Measurements from ENCODE around the gene BORCS6. TPM values are rescaled to one million over a fixed set of nuclear protein-coding genes. Genes with fewer than 3 reads are reported as not detected.
"Not testable (repeated sequence)": the region's sequence is repeated elsewhere in the genome, so short reads cannot be mapped to it uniquely, and the experiment has no call there.

The BORCS6 gene
- total RNA-seq, 4 donors from 2014 or later: 12.6 to 22.6 (median 17.9) TPM

DNA sequence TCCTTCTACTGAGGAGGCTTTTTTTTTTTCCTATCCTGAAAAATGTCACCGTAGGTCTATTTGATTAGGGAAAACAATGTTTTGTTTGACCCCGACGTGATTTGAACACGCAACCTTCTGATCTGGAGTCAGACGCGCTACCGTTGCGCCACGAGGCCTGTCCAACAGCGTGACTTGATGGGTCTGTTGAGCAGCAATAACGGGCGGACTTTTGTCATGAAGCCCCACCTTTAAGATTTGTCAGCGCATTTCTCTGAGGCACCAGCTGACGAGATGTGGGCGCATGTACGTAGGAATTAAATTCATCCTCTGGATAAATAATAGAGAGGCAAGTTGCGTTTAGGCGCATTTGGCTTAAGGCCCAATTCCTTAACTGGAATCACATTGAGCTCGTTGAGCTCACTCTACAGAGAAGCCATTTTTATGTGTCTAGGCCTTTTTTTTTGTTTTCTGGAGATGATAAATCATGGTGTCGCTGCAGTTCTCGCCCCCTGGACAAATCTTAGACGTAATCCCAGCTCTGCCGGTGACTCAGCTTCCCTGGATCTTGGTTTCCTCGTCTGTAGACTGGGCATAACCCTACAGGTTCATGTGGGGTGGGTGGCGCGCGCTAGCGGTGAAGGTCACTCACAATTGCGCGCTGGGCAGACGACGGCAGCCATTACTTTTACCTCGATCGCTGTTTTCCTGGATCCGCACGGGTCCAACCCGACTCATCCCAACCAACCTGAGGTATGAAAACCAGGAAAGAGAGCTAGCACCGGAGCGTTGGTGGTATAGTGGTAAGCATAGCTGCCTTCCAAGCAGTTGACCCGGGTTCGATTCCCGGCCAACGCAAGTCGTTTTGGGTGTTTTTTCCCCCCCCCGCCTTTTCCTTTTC is 31.0 kb upstream of the BORCS6 start:
- peak overlapping the region; percentile 53 to 78 (median 58) for H3K4me3 ChIP-seq
- H3K4me1 ChIP-seq: peaks cover 3 to 21% (median 4%) of the 10 kb centered on the region in 4 donors
- H3K27ac ChIP-seq: peak overlapping the region; percentile 92 to 99 (median 98)
- H3K9me3 ChIP-seq: no peaks in the 10 kb centered on the region
- H3K27me3 ChIP-seq: no peaks in the 10 kb centered on the region
- TF ChIP-seq POLR2A (IDR thresholded peaks at IDR 0.05): no peak
- TF ChIP-seq, protein P1, sequence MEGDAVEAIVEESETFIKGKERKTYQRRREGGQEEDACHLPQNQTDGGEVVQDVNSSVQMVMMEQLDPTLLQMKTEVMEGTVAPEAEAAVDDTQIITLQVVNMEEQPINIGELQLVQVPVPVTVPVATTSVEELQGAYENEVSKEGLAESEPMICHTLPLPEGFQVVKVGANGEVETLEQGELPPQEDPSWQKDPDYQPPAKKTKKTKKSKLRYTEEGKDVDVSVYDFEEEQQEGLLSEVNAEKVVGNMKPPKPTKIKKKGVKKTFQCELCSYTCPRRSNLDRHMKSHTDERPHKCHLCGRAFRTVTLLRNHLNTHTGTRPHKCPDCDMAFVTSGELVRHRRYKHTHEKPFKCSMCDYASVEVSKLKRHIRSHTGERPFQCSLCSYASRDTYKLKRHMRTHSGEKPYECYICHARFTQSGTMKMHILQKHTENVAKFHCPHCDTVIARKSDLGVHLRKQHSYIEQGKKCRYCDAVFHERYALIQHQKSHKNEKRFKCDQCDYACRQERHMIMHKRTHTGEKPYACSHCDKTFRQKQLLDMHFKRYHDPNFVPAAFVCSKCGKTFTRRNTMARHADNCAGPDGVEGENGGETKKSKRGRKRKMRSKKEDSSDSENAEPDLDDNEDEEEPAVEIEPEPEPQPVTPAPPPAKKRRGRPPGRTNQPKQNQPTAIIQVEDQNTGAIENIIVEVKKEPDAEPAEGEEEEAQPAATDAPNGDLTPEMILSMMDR (IDR thresholded peaks at IDR 0.05): no peak
- H3K36me3 ChIP-seq: no peaks in the 10 kb centered on the region
- peak; percentile 86 to 95 (median 88) for DNase-seq

DNA sequence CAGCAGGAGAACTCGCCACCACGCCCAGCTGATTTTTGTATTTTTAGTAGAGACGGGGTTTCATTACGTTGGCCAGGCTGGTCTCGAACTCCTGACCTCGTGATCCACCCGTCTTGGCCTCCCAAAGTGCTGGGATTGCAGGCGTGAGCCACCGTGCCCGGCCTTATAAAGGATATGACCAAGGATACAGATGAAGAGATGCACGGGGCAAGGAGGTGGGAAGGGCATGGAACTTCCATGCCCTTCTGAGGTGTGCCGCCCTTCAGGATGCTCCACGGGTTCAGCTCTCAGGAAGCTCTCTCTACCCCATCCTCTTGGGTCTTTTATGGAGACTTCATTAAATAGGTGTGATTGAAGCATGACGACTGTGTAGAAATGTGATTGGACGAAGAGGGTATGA is 24.0 kb upstream of the BORCS6 start:
- H3K9me3 ChIP-seq, H3K36me3 ChIP-seq, H3K27ac ChIP-seq, H3K27me3 ChIP-seq, H3K4me3 ChIP-seq, DNase-seq: not testable (repeated sequence)
- peaks cover 0 to 13% (median 7%) of the 10 kb centered on the region in 4 donors for H3K4me1 ChIP-seq

DNA sequence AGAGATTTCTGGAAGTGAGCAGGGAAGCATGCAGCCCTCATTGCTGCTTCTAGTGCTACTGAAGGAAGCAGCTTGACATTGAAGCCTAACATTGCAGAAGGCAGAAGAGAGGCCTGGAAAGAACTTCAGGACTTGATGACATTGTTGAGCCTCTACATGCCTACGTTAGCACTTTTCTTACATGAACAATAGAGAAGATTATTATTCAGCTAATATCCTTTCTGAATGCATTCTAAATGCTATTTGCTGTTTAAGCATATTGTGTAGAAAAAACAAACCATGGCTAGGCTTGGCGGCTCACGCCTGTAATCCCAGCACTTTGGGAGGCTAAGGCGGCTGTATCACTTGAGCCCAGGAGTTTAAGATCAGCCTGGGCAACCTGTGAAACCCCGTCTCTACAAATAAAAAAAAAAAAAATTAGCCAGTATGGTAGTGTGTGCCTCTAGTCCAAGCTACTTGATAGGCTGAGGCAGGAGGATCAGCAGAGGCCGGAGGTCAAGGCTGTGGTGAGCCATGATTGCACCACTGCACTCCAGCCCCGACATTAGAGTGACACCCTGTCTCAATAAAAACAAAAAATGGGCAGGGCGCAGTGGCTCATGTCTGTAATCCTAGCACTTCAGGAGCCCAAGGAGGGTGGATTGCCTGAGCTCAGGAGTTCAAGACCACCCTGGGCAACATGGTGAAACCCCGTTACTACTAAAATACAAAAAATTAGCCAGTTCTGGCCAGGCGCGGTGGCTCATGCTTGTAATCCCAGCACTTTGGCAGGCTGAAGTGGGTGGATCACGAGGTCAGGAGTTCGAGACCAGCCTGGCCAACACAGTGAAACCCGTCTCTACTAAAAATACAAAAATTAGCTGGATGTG is 22.6 kb upstream of the BORCS6 start:
- no peaks in the 10 kb centered on the region for H3K36me3 ChIP-seq
- H3K4me3 ChIP-seq: no peak overlapping the region
- no peak for DNase-seq
- no peak overlapping the region for H3K27ac ChIP-seq
- H3K4me1 ChIP-seq: peaks cover 0 to 13% (median 7%) of the 10 kb centered on the region in 4 donors
- TF ChIP-seq, protein P1 (IDR thresholded peaks at IDR 0.05): no peak
- TF ChIP-seq POLR2A (IDR thresholded peaks at IDR 0.05): no peak
- H3K9me3 ChIP-seq: no peaks in the 10 kb centered on the region
- no peaks in the 10 kb centered on the region for H3K27me3 ChIP-seq

DNA sequence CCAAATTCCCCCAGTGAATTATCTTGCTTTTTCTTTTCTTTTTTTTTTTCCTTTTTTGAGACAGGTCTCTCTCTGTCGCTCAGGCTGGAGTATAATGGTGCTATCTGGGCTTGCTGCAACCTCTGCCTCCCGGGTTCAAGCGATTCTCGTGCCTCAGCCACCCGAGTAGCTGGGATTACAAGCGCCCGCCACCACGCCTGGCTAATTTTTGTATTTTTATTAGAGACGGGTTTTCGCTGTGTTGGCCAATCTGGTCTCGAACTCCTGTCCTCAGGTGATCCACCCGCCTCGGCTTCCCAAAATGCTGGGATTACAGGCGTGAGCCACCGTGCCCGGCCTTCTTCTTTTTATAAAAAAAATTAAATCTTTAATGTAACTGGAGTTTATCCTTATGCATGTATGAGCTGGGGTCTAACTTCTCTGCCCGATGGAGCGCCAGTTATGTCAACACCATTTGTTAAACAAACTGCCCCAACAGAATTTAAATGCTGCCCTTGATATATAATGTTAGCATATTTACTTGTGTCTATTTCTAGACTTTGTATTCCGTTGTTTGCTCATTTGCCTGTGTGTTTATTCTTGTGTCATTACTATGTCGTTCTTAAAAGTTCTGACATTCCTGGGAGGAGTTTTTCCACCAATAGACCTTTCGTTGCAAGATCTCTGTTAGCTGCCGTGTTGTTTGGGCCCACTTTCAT is 20.9 kb upstream of the BORCS6 start:
- Histone ChIP-seq H3K9me3 (no peaks in the 10 kb centered on the region), H3K4me3 (peak overlapping the region; percentile 44 to 58 (median 54)), H3K27me3 (no peaks in the 10 kb centered on the region), H3K4me1 (peaks cover 0 to 13% (median 7%) of the 10 kb centered on the region in 4 donors), H3K27ac (peak overlapping the region; percentile 36 to 70 (median 67)), H3K36me3 (no peaks in the 10 kb centered on the region)
- DNase-seq: no peak
- TF ChIP-seq, protein P1 (IDR thresholded peaks at IDR 0.05): no peak
- no peak for TF ChIP-seq POLR2A (IDR thresholded peaks at IDR 0.05)

DNA sequence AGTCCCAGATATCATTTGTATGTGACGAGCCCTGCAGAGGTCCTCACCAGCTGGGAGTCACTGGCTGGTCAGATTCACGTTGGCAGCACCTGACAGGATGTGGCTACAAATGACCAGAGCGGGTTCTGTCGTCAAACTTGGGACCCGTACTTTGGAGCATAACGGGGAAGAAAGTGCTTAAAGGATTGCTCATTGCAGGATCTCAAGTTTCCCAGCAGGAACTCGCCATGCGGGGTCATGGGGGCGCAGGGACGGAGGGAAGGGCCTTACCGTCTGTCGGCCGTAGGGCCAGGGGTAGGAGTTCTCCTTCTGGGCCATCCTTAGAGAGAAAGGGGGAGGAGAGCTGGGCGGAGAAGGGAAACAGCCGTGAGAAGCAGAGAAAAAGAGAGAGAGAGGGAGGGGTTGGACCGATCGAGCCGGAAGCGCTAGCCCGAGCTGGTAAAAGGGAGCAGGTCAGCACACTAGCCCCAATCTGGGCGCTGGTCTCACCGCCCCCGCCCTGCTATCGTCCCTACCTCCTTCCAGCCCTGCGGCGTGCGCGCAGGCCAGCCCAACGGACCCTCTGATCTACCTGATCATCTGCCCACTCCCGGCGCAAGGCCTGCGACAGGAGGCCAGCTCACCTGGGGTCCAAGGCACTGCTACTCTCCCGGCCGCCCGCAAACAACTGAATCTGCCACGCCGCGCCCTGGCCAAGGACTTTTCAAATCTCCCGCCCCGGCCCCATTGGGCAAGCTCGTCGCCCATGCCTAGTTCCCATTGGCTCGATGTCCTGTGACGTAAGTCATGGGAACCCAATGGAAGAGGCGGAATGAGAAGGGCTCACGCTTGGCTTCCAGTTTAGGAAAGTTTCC is 20.2 kb upstream of the BORCS6 start, which contains the start of gene AURKB:
Gene AURKB (minus strand): TSS at position 669 of the 854 bp plus-strand sequence. CDS start 351 bp downstream, at position 318.
- Histone ChIP-seq H3K27me3 (no peaks in the 10 kb centered on the region), H3K4me1 (peaks cover 0 to 13% (median 7%) of the 10 kb centered on the region in 4 donors), H3K36me3 (no peaks in the 10 kb centered on the region), H3K9me3 (no peaks in the 10 kb centered on the region), H3K4me3 (peak within 1 kb of the TSS; percentile 44 to 58 (median 54)), H3K27ac (peak within 1 kb of the TSS; percentile 36 to 70 (median 67))
- peak in 1 of 2 donors; percentile 9 for TF ChIP-seq POLR2A (IDR thresholded peaks at IDR 0.05)
- TF ChIP-seq, protein P1 (IDR thresholded peaks at IDR 0.05): no peak
- peak; percentile 91 to 98 (median 95) for DNase-seq

All from Peyer's patch (tissue), 4 donors.